Mucosa of rectum (tissue), 2 donors: Measurements from ENCODE around the gene ITGA1.
A peak's percentile ranks its signal among the peaks of the same experiment; 100 is the strongest.

ENCODE experiments used
- H3K27ac ChIP-seq, 2 donors: one replicate each; pipeline ENCODE4 v1.7.0; 2013; ENCODE audit warnings: inconsistent platforms in 2 of 2, low read depth in 2 of 2, low read length in 2 of 2
- H3K27me3 ChIP-seq, 2 donors: one replicate each; pipeline ENCODE4 v1.7.0; 2013; ENCODE audit warnings: low read length in 2 of 2; ENCODE audit not compliant: control insufficient read depth in 2 of 2, insufficient read depth in 2 of 2
- H3K36me3 ChIP-seq, 2 donors: one replicate each; pipeline ENCODE4 v1.7.0; 2013; ENCODE audit warnings: low read length in 2 of 2; ENCODE audit not compliant: control insufficient read depth in 2 of 2, insufficient read depth in 2 of 2
- H3K4me1 ChIP-seq, 2 donors: one replicate each; pipeline ENCODE4 v1.7.0; 2013; ENCODE audit warnings: low read length in 2 of 2, mild to moderate bottlenecking in 1 of 2; ENCODE audit not compliant: control insufficient read depth in 2 of 2, insufficient read depth in 2 of 2
- H3K4me3 ChIP-seq, 2 donors: one replicate each; pipeline ENCODE4 v1.7.0; 2013; ENCODE audit warnings: low read length in 2 of 2
- H3K9ac ChIP-seq, 2 donors: one replicate each; pipeline ENCODE4 v1.7.0; 2013; ENCODE audit warnings: low read length in 2 of 2, low read depth in 1 of 2, mild to moderate bottlenecking in 1 of 2
- H3K9me3 ChIP-seq, 2 donors: one replicate each; pipeline ENCODE4 v1.7.0; 2013; ENCODE audit warnings: low read length in 2 of 2; ENCODE audit not compliant: control insufficient read depth in 2 of 2
- donor health status: healthy.
- donor health status: Normal muscosa, but diverticular disease.

ITGA1 gene

DNA sequence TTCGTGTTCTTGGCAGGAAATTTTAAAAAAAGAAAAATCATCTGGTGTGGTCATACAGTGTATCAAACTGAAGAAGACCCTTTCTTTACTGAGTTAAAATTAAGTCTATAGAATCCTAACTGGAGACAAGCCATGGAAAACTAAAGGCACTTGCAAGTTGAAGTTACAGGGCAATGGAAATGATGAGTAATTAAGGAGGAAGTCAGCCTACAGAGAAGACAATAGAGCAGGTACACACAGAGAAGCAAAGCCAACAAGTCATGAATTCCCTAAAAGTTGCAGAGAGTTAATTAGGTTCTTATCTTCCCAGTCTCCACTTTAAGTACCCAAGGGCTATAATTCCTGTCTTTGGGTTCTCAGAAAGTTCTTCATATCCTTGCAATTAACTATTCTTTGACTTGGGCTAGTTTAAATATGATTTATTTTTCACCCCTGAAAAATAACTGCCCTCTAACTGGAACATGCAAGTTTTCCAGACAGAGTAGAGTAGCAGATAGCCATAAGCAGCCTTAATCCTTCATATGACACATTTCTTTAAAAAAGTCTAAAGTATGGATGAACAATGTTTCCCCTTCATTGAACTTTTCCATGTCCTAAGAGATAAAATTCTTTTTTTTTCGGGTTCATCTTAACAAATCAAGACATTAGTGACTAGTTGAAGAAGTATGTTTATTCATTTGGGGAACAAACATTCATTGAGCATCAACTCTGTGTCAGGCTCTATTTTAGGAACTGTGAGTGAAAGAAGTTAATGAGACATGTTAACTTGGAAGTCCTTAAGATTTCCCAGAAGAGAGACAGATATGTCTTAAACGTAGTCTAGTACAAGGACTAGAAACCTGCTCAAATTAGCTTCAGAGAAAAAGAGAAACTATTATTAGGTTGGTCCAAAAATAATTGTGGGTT, 196.3 kb downstream of the ITGA1 start:
- no peaks in the 10 kb centered on the region for H3K27me3 ChIP-seq

DNA sequence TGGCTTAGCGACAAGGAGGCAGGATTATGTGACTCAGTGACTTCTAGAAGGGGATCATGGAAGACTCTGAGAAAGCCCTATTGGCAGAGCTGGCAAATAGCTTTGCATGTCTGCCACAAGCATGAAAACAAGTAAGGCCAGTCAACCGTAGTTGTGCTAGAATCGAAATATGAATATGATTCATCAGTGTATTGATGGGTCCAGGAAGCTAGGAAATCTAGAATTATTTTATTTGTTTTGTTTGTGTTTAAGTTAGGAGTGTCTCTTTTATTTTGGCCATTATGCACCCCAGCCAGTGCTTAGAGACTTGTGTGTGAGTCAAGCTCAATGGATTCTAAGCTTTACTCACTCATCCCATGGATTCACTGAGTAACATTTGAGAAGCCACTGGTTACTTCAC, 197.6 kb downstream of the ITGA1 start:
- Histone ChIP-seq H3K9ac (no peak overlapping the region), H3K36me3 (no peaks in the 10 kb centered on the region), H3K4me1 (peaks cover 5 to 13% of the 10 kb centered on the region in 2 donors), H3K27me3 (no peaks in the 10 kb centered on the region), H3K27ac (no peak overlapping the region), H3K4me3 (no peak overlapping the region), H3K9me3 (no peaks in the 10 kb centered on the region)

More for the DNA sequence above, 196.3 kb downstream of the ITGA1 start:
- no peaks in the 10 kb centered on the region for H3K9me3 ChIP-seq
- peaks cover 0 to 9% of the 10 kb centered on the region in 2 donors for H3K4me1 ChIP-seq
- H3K9ac ChIP-seq: no peak overlapping the region
- H3K27ac ChIP-seq: no peak overlapping the region
- no peak overlapping the region for H3K4me3 ChIP-seq
- H3K36me3 ChIP-seq: no peaks in the 10 kb centered on the region

DNA sequence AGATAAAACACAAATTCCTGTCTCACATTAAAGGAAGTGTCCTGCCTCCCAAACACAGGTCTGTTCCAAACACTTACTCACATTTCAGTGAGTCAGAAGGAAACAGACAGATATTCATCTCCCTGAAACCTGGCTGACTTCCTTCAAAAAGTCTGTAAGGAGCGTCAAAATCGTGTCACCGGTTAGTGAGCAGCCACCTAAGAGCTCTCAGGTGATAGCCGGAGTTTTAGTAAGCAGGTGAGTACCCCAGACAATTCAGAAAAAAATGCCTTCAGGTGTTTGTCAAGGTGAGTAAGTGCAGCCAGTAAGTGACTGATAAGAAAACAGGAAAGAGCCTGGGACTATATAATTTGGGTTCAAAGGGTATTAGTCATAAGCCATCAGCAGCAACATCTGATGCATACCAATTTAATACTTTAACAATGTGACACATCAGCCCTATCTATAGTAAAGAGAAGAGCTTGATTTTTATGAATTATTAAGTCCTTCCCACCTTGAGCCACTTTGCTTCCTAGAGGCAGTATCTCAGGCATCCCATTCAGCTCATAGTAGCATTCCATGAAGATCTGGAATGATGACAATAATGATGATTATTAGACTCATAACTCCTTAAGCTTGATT, 200.1 kb downstream of the ITGA1 start:
- no peak overlapping the region for H3K4me3 ChIP-seq
- H3K27ac ChIP-seq: no peak overlapping the region
- no peaks in the 10 kb centered on the region for H3K36me3 ChIP-seq
- H3K27me3 ChIP-seq: no peaks in the 10 kb centered on the region
- no peak overlapping the region for H3K9ac ChIP-seq
- H3K4me1 ChIP-seq: peaks cover 5 to 13% of the 10 kb centered on the region in 2 donors
- H3K9me3 ChIP-seq: no peaks in the 10 kb centered on the region

DNA sequence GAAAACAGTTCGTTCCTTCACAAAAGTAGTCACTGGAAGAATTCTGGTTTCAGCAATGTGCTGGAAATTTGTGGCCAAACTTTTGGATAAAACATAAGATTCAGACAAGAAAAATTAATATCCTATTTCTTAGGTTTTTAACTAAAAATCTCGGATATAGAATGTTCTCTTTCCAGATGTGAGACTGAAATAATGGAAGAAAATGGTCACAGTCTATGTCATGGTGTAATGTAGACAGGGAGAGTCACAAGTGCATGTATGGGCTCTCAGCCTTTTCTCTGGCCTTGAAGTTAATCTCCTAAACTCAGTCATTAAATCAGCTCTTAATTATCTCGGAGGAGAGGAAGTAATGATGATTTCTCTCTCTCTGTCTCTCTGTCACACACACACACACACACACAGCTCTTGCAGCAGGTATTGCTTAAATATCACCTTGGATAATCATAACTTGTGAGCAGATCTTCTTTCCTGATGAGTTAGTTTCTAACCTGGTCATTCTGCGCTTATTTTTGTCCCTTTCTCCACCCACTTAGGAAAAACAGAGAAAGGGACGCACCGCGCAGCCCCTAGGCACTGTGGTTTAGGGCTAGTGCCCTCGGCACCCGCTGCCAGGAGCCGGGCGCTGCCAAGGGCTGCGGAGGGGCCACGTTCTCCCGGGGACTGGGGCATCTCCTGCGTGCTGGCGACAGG, 200.8 kb downstream of the ITGA1 start:
- no peaks in the 10 kb centered on the region for H3K27me3 ChIP-seq
- no peaks in the 10 kb centered on the region for H3K9me3 ChIP-seq
- H3K27ac ChIP-seq: peak overlapping the region; percentile 38 to 63
- H3K9ac ChIP-seq: peak overlapping the region in 1 of 2 donors; percentile 62
- H3K4me1 ChIP-seq: peaks cover 5 to 13% of the 10 kb centered on the region in 2 donors
- H3K4me3 ChIP-seq: peak overlapping the region; percentile 88 to 90
- H3K36me3 ChIP-seq: no peaks in the 10 kb centered on the region

DNA sequence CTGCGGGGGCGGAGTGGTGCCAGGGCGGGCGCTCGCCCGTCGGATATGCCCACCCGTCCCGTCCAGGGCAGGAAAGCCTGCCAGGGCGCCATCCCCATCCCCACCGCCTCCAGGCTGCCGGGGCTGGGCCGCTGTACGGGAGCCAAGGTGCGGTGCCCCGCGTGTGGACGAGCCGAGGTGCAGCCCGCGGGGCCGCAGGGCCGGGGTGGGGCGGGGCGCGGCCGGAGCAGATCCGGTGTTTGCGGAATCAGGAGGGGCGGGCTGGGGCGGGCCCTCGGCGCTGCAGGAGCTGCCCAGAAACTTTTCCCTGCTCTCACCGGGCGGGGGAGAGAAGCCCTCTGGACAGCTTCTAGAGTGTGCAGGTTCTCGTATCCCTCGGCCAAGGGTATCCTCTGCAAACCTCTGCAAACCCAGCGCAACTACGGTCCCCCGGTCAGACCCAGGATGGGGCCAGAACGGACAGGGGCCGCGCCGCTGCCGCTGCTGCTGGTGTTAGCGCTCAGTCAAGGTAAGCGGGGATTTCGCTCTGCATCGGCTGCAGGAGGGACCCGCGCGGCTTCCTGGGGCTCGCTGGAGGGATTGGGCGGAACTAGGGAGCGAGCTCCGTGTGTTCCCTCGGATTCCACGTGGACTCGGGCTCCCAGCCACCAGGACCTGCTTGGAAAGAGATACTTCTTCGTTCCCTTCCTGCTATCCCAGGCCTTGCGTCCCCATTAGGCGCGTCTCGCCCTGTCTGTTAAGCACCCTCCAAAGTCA, 201.5 kb downstream of the ITGA1 start, which contains the start of gene ITGA2:
TSS of gene ITGA2 (plus strand) at position 328 of the 756 bp plus-strand sequence. CDS start at position 445, 117 bp downstream.
- no peaks in the 10 kb centered on the region for H3K36me3 ChIP-seq
- H3K4me3 ChIP-seq: peak within 1 kb of the TSS; percentile 88 to 90
- H3K4me1 ChIP-seq: peaks cover 5 to 13% of the 10 kb centered on the region in 2 donors
- H3K9ac ChIP-seq: peak within 1 kb of the TSS; percentile 70 to 78
- no peaks in the 10 kb centered on the region for H3K27me3 ChIP-seq
- no peaks in the 10 kb centered on the region for H3K9me3 ChIP-seq
- H3K27ac ChIP-seq: peak within 1 kb of the TSS; percentile 63 to 64

DNA sequence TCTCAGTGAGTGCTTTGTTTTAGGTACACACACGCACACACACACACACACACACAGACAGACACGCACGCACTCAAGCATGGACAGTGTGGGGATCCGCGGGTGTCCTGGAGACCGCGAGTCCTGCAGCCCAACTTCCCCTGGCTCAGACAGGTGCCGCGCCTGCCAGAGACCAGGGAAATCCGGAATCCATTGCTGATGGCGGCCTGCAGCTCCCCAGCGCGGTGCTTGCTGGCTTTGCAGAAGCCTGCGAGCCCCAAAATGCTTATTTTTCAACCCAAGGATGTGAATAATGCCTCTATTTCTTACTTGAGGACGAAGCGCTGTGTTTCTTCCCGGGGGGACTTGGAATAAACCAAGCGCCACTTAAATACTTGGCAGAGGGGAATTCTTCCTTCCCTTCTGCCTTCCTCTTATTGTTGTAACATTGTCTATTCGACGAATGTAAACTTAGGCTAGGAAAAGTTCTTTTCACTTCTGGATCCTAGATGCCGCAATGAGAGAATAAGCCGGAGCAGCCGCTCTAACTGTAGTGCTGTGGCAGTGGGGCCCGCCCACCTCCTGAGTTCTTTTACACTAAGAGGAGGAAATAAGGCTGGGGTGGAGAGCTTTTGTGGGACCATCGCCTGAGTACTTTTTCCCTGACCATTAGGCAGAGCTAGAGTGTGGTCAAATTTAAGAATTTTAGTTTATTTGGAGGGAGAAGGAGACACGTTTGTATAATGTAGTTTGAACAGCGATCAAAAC, 202.2 kb downstream of the ITGA1 start:
- Histone ChIP-seq H3K4me1 (peaks cover 5 to 13% of the 10 kb centered on the region in 2 donors), H3K36me3 (no peaks in the 10 kb centered on the region), H3K4me3 (peak overlapping the region; percentile 88 to 90), H3K27me3 (no peaks in the 10 kb centered on the region), H3K27ac (peak overlapping the region; percentile 61 to 64), H3K9me3 (no peaks in the 10 kb centered on the region), H3K9ac (peak overlapping the region; percentile 70 to 78)

DNA sequence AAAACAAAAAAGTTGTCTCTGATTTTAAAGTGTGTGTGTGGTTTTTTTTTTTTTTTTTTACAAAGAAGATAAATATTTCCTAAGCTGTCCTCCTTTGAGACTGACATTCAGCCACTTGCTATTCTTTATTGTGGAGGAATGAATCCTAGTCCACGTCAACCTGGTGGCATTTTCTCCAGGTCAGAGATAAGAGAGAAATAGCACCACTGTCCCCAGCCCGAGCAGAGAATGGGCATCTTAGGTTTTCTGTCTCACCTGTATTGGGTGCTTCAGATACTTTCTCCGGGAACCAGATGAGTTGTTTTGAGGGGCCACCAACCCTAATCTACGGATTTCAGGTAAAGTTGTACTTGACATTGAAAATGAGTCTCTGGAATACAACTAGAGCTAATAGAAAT, 202.8 kb downstream of the ITGA1 start:
- Histone ChIP-seq H3K4me1 (peaks cover 5 to 13% of the 10 kb centered on the region in 2 donors), H3K27me3 (no peaks in the 10 kb centered on the region), H3K27ac (no peak overlapping the region), H3K4me3 (peak overlapping the region in 1 of 2 donors; percentile 90), H3K9me3 (no peaks in the 10 kb centered on the region), H3K36me3 (no peaks in the 10 kb centered on the region), H3K9ac (no peak overlapping the region)

DNA sequence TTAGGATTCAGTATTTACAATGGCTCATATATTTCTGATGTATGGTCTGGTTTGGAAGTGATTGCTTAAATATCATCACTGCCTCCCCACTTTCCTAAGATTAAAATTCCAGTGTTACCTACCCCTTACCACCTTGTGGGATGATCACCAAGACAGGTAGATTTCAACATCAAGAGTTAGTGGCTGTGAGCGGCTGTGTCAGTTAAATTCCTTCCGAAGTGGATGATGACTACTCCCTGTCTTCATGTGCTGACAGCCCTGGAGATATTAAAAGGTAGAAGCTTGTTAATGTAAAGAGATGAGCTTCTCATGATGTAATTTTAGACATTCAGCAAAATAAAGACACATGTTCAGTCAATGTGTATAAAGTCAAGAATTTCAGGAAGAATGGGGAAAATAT, 205.7 kb downstream of the ITGA1 start:
- Histone ChIP-seq H3K27me3 (no peaks in the 10 kb centered on the region), H3K9me3 (no peaks in the 10 kb centered on the region), H3K4me1 (peaks cover 8 to 13% of the 10 kb centered on the region in 2 donors), H3K36me3 (no peaks in the 10 kb centered on the region), H3K27ac (no peak overlapping the region), H3K9ac (no peak overlapping the region), H3K4me3 (no peak overlapping the region)

DNA sequence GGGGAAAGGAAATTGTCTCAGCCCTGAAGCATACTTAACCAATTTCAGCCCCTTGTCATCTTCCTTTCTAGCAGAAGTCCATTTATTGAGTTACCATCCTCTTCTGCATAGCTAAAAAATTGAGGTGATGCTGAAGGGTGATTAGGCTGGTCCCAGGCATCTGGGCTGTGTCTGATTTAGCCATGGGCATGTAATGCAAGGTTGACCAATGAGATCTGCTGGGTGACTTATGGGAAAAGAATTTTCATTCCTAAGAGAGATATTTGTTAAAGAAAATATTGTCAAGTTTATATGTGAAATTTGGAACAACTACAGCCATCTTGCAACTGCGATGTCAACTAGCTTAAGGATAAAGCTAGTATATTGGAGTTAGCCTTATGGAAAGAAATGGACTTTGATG, 206.6 kb downstream of the ITGA1 start:
- Histone ChIP-seq H3K27me3 (no peaks in the 10 kb centered on the region), H3K9ac (no peak overlapping the region), H3K27ac (no peak overlapping the region), H3K4me1 (peaks cover 8% of the 10 kb centered on the region in 2 donors), H3K4me3 (no peak overlapping the region), H3K9me3 (no peaks in the 10 kb centered on the region), H3K36me3 (no peaks in the 10 kb centered on the region)
